A549 (cell line): ENCODE data around the gene SUFU. TPM values are rescaled to one million over a fixed set of nuclear protein-coding genes. Genes with fewer than 3 reads are reported as not detected.

ENCODE experiments used
- ATAC-seq, 2 experiments: fragments of 200-7000 bp in 1 of 2; fragments of >200 bp in 1 of 2; cut with Nextera tagmentation in 1 of 2; cut with Tn5 transposase in 1 of 2; 3 replicates each; pipeline versions ENCODE4 v1.8.0 to v1.9.1; 2018 to 2020; ENCODE audit warnings: mild to moderate bottlenecking in 1 of 2, moderate library complexity in 1 of 2
- CTCF ChIA-PET: fragments of 300-600 bp; sonication (Branson Sonifier 250); formaldehyde crosslinking; extraction: SDS; loops from one replicate; lab custom pipeline; 2021; ENCODE audit warnings: antibody characterized with exemption, inconsistent platforms; lab: Yijun Ruan, JAX
- POLR2A ChIA-PET: fragments of 350-600 bp; formaldehyde crosslinking; extraction: SDS; loops from one replicate; lab custom pipeline; 2021; ENCODE audit warnings: antibody characterized with exemption, inconsistent platforms; lab: Yijun Ruan, JAX
- DNase-seq, 2 experiments: peaks; one replicate each; pipeline versions ENCODE4 v3.0.0 to v3.0.0-alpha.2; 2011 to 2016; ENCODE audit warnings: low read depth in 1 of 2, low spot score in 1 of 2
- FAIRE-seq: peaks from 2 replicates; lab custom pipeline; 2011; peaks lifted over from hg19 to GRCh38; lab: Jason Lieb, UNC
- H3K27ac ChIP-seq, 2 experiments: fragments of >200 bp; sonication (Bioruptor Twin); formaldehyde crosslinking; 3 replicates each; pipeline ENCODE4 v1.5.1; 2016 to 2017
- H3K4me1 ChIP-seq: fragments of >200 bp; sonication (Bioruptor Twin); formaldehyde crosslinking; 3 replicates; pipeline ENCODE4 v1.6.1; 2016
- H3K4me2 ChIP-seq: fragments of >200 bp; sonication (Bioruptor Twin); formaldehyde crosslinking; 3 replicates; pipeline ENCODE4 v1.6.1; 2016
- H3K4me3 ChIP-seq: fragments of >200 bp; sonication (Bioruptor Twin); formaldehyde crosslinking; 3 replicates; pipeline ENCODE4 v1.5.1; 2016
- H3K9me3 ChIP-seq: fragments of >200 bp; sonication (Bioruptor Twin); formaldehyde crosslinking; 3 replicates; pipeline ENCODE4 v1.6.1; 2016
- BHLHE40 ChIP-seq: IDR thresholded peaks from 2 replicates; pipeline ENCODE4 v1.6.1; 2012; ENCODE audit warnings: low read depth, low read length, inconsistent platforms
- CEBPB ChIP-seq, 2 experiments: fragments of >200 bp in 1 of 2; sonication (Bioruptor Twin) in 1 of 2; formaldehyde crosslinking in 1 of 2; IDR thresholded peaks; 2 replicates each; pipeline ENCODE4 v1.6.1; 2012 to 2016
- CHD2 ChIP-seq: fragments of 150-350 bp; IDR thresholded peaks from 2 replicates; pipeline ENCODE4 v1.6.1; 2014; ENCODE audit warnings: low read length; ENCODE audit not compliant: partially characterized antibody
- E2F6 ChIP-seq: IDR thresholded peaks from 2 replicates; pipeline ENCODE4 v1.6.1; 2012; ENCODE audit warnings: low read depth, borderline replicate concordance
- EHMT2 ChIP-seq: fragments of 200-600 bp; sonication (generic); IDR thresholded peaks from 2 replicates; pipeline ENCODE4 v1.6.1; 2016; ENCODE audit warnings: antibody characterized with exemption, low read depth, mild to moderate bottlenecking, moderate library complexity
- ESRRA ChIP-seq: fragments of 150-350 bp; IDR thresholded peaks from 2 replicates; pipeline ENCODE4 v1.6.1; 2014; ENCODE audit warnings: mild to moderate bottlenecking, low read length, borderline replicate concordance
- FOXS1 ChIP-seq: fragments of 250-450 bp; sonication (Bioruptor Pico); IDR thresholded peaks from 2 replicates; pipeline ENCODE4 v1.5.0; 2020; ENCODE audit warnings: mild to moderate bottlenecking, moderate library complexity
- GATA3 ChIP-seq: IDR thresholded peaks from 2 replicates; pipeline ENCODE4 v1.6.1; 2012; ENCODE audit warnings: borderline replicate concordance
- HDAC2 ChIP-seq: fragments of 200-600 bp; sonication (generic); IDR thresholded peaks from 2 replicates; pipeline ENCODE4 v1.6.1; 2016
- HEYL ChIP-seq: fragments of 250-450 bp; sonication (Bioruptor Pico); IDR thresholded peaks from 2 replicates; pipeline ENCODE4 v1.8.0; 2021; ENCODE audit warnings: mild to moderate bottlenecking, moderate library complexity
- HMGXB4 ChIP-seq: fragments of 250-450 bp; sonication (Bioruptor Pico); IDR thresholded peaks from 2 replicates; pipeline ENCODE4 v1.5.0; 2021; ENCODE audit warnings: mild to moderate bottlenecking, moderate library complexity, borderline replicate concordance
- HOXA7 ChIP-seq: fragments of 250-450 bp; sonication (Bioruptor Pico); IDR thresholded peaks from 2 replicates; pipeline ENCODE4 v1.5.0; 2020; ENCODE audit warnings: mild to moderate bottlenecking, moderate library complexity
- HOXB13 ChIP-seq: fragments of 250-450 bp; sonication (Bioruptor Pico); IDR thresholded peaks from 2 replicates; pipeline ENCODE4 v1.5.0; 2020; ENCODE audit warnings: low read depth, mild to moderate bottlenecking, moderate library complexity
- HOXB5 ChIP-seq: fragments of 250-450 bp; sonication (Bioruptor Pico); IDR thresholded peaks from 2 replicates; pipeline ENCODE4 v1.5.0; 2020; ENCODE audit warnings: mild to moderate bottlenecking, moderate library complexity
- JUNB ChIP-seq: fragments of >200 bp; sonication (Bioruptor Twin); formaldehyde crosslinking; IDR thresholded peaks from 2 replicates; pipeline ENCODE4 v1.6.1; 2016
- KDM1A ChIP-seq: fragments of 200-600 bp; sonication (generic); IDR thresholded peaks from 2 replicates; pipeline ENCODE4 v1.6.1; 2016; ENCODE audit warnings: low read depth, mild to moderate bottlenecking
- KDM5A ChIP-seq: fragments of 200-600 bp; sonication (generic); IDR thresholded peaks from 2 replicates; pipeline ENCODE4 v1.6.1; 2016; ENCODE audit warnings: antibody characterized with exemption, mild to moderate bottlenecking
- MAX ChIP-seq: IDR thresholded peaks from 2 replicates; pipeline ENCODE4 v1.6.1; 2012
- MAZ ChIP-seq: fragments of 150-350 bp; IDR thresholded peaks from 2 replicates; pipeline ENCODE4 v1.6.1; 2014; ENCODE audit warnings: antibody characterized with exemption, low read depth, low read length, borderline replicate concordance
- NPAS2 ChIP-seq: fragments of 250-450 bp; sonication (Bioruptor Pico); IDR thresholded peaks from 2 replicates; pipeline ENCODE4 v1.8.0; 2022; ENCODE audit warnings: mild to moderate bottlenecking, moderate library complexity, borderline replicate concordance
- PBX3 ChIP-seq: IDR thresholded peaks from 2 replicates; pipeline ENCODE4 v1.6.1; 2012
- POLR2A ChIP-seq: IDR thresholded peaks from 2 replicates; pipeline ENCODE4 v1.6.1; 2012; ENCODE audit warnings: mild to moderate bottlenecking, low read length
- RAD21 ChIP-seq, 2 experiments: fragments of >200 bp in 1 of 2; sonication (Bioruptor Twin) in 1 of 2; formaldehyde crosslinking in 1 of 2; IDR thresholded peaks in 1 of 2; conservative IDR thresholded peaks in 1 of 2; 2 replicates in 1 of 2; 3 replicates in 1 of 2; pipeline ENCODE4 v1.6.1; 2012 to 2018; ENCODE audit warnings: inconsistent platforms in 1 of 2
- RCOR1 ChIP-seq: fragments of 150-350 bp; IDR thresholded peaks from 2 replicates; pipeline ENCODE4 v1.6.1; 2014; ENCODE audit warnings: antibody characterized with exemption, low read length, low read depth
- REST ChIP-seq: fragments of 200-600 bp; sonication (generic); IDR thresholded peaks from 2 replicates; pipeline ENCODE4 v1.6.1; 2016; ENCODE audit warnings: antibody characterized with exemption, mild to moderate bottlenecking, moderate library complexity
- RNF2 ChIP-seq: fragments of 200-600 bp; sonication (generic); IDR thresholded peaks from 2 replicates; pipeline ENCODE4 v1.6.1; 2016; ENCODE audit warnings: low read depth, mild to moderate bottlenecking, antibody characterized with exemption, moderate library complexity, borderline replicate concordance
- SREBF2 ChIP-seq: fragments of 450-650 bp; IDR thresholded peaks from 2 replicates; pipeline ENCODE4 v1.6.1; 2014; ENCODE audit warnings: mild to moderate bottlenecking, moderate library complexity
- USF2 ChIP-seq: fragments of 450-650 bp; IDR thresholded peaks from 2 replicates; pipeline ENCODE4 v1.6.1; 2014; ENCODE audit warnings: antibody characterized with exemption
- ZFP36 ChIP-seq: fragments of 450-650 bp; IDR thresholded peaks from 2 replicates; pipeline ENCODE4 v1.6.1; 2014; ENCODE audit warnings: borderline replicate concordance; ENCODE audit not compliant: partially characterized antibody
- ZNF302 ChIP-seq: fragments of 250-450 bp; sonication (Bioruptor Pico); IDR thresholded peaks from 2 replicates; pipeline ENCODE4 v1.9.0; 2021; ENCODE audit warnings: inconsistent platforms, mild to moderate bottlenecking, moderate library complexity
- WGBS: methylation state at CpG from one replicate; pipeline ENCODE4 v1.1.6; 2017; ENCODE audit errors: missing lambda C conversion rate; 5-methylcytosine and 5-hydroxymethylcytosine counted together
- polyA plus RNA-seq, 4 experiments: library from polyadenylated mRNA; depleted of rRNA in 3 of 4; stranded (reverse); fragments of >200 nt; fragmentation: RNase III in 1 of 4; extraction: RNeasy Plus Mini Kit Qiagen cat#74134 plus additional on column Dnase treatment in 1 of 4; gene quantifications; 2 replicates in 3 of 4; 3 replicates in 1 of 4; pipeline ENCODE4 v1.2.3, GENCODE V29; 2011 to 2017

Gene SUFU
- polyA plus RNA-seq, 2 of the 4 experiments (the other 2 are of a cell fraction) = 3.7 to 5.5 TPM

GRCh38 chr10:102610441-102610887 is 106.7 kb downstream of the SUFU start:
- TF ChIP-seq HDAC2 = no peak
- TF ChIP-seq E2F6 = no peak
- no peak for TF ChIP-seq RAD21 (conservative IDR thresholded peaks at IDR 0.05 in 1 of 2, IDR thresholded peaks at IDR 0.05 in 1 of 2)
- no peak for TF ChIP-seq CEBPB (IDR thresholded peaks at IDR 0.05)
- TF ChIP-seq HMGXB4 (CRISPR knock-in tag) = no peak
- no peak for TF ChIP-seq BHLHE40
- no peak for TF ChIP-seq KDM1A
- no peak for TF ChIP-seq REST
- no peak for TF ChIP-seq KDM5A
- TF ChIP-seq RCOR1 = no peak
- no peak for TF ChIP-seq ESRRA
- no peak for TF ChIP-seq EHMT2
- TF ChIP-seq HOXB5 (CRISPR knock-in tag) = no peak
- no peak for TF ChIP-seq MAX
- no peak for TF ChIP-seq FOXS1
- TF ChIP-seq HOXB13 (CRISPR knock-in tag) = no peak
- TF ChIP-seq SREBF2 = no peak
- TF ChIP-seq, all 56 proteins: peak for 0
- FAIRE-seq (no peak), ATAC-seq (no peak), DNase-seq (no peak)
- Histone ChIP-seq H3K9me3 (no peaks in the 10 kb centered on the region), H3K4me3 (no peak overlapping the region), H3K27ac (no peak overlapping the region), H3K4me1 (peaks cover 12% of the 10 kb centered on the region), H3K4me2 (no peak overlapping the region)
- ChIA-PET CTCF (interaction anchor here (1.4 kb wide), 1 partner anchor 14 kb away, joined by 6 read pairs; no protein-coding TSS in a partner anchor), POLR2A (no interaction called here)
- 73% methylated on average over 10 of the region's 10 CpGs for WGBS

- ATAC-seq (no peak), DNase-seq (no peak), FAIRE-seq (no peak)
- WGBS = 78% methylated on average over 4 of the region's 4 CpGs
- H3K4me3 ChIP-seq = no peak overlapping the region
- ChIA-PET POLR2A (interaction anchor here (1.1 kb wide), 1 partner anchor 30 kb away, joined by 4 read pairs; no protein-coding TSS in a partner anchor), CTCF (interaction anchor here (0.7 to 1.4 kb wide), 2 partner anchors 16 to 59 kb away, joined by 3 to 6 read pairs; no protein-coding TSS in a partner anchor)
- H3K27ac ChIP-seq = no peak overlapping the region
- no peak overlapping the region for H3K4me2 ChIP-seq
- peaks cover 5% of the 10 kb centered on the region for H3K4me1 ChIP-seq
- no peaks in the 10 kb centered on the region for H3K9me3 ChIP-seq
- TF ChIP-seq NPAS2 (CRISPR knock-in tag) (no peak), ZFP36 (no peak), EHMT2 (no peak), E2F6 (no peak), RCOR1 (no peak), USF2 (no peak), GATA3 (no peak), JUNB (no peak), ZNF302 (CRISPR knock-in tag) (no peak), HEYL (CRISPR knock-in tag) (no peak), CHD2 (no peak), HOXA7 (CRISPR knock-in tag) (no peak), PBX3 (no peak), RNF2 (no peak), POLR2A (no peak), MAZ (no peak)
These were observed 107.8 kb downstream of the SUFU start for GRCh38 chr10:102611514-102612087.
